HG03354 (cell line): ENCODE data around the gene SPI1.

Source experiments
- ATAC-seq: cut with Tn5 transposase; IDR thresholded peaks from one replicate; pipeline ENCODE4 v1.9.1; 2021; ENCODE audit warnings: mild to moderate bottlenecking; ENCODE audit not compliant: unreplicated experiment, poor library complexity, severe bottlenecking

Gene SPI1

GRCh38 chr11:47407746-47408590 is 29.6 kb upstream of the SPI1 start, which contains the start of gene SLC39A13:
Gene SLC39A13, plus strand, starts transcription at chr11:47408590. Its CDS starts 1,505 bp downstream, at chr11:47410095.
- ATAC-seq: peak; percentile 88

DNA sequence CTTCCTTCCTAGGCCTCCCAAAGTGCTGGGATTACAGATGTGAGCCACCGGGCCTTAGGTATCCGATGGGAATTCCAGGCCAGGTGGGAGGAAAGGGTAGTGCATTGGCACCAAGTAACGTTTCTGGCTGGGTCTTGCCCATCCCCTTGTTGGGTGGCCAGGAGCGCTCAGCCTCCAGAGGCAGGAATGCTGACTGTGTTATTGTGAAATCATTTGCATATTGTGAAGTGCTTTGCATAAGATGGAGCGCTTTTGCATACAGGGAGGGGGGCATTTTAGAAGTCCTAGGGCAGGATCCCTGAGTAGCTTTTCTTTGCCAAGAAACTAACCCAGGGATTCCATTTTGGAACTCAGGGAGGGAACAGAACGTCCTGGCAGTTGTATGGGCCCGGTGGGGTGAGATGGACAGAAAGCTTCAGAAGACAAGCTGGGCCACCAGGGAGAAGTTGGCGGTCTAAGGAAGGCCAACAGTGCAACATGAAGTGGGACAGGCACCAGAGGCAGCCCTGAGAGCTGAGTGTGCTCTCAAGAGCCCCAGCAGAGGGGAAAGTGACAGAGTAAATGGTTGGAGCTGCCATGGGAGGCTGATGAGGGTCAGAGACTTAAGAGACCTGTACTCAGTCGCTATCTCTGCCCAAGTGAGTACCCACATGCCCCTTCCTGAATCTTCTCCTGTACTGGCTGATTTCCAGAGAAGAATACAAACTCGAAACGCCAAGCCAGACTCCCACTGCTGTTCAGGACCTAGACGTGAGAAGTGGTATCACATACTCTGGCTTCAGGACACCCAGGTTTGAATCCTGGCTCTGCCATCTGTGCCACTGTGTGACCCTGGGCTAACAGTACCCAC is 28.8 kb upstream of the SPI1 start:
- ATAC-seq: no peak

DNA sequence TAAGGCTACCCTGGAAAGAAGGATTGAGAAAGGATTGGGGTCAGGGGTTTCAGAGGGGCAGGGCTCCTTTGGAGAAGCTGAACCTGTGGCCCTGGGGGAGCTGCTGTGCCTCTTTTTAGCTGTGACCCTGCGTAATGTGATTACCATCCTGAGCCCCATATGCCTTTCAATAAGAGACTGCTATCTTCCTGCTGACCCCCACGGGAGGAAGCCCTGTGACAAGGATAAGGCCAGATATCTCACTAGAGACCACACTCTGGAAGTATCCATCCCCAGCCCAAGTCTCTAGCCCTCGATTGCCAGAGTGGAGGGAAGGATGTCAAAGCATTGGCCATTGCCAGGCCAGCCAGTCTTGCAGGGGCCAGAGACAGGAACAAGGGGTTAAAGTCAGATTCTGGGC is 25.2 kb upstream of the SPI1 start:
- no peak for ATAC-seq

GRCh38 chr11:47403135-47403534 is 24.8 kb upstream of the SPI1 start:
- no peak for ATAC-seq

DNA sequence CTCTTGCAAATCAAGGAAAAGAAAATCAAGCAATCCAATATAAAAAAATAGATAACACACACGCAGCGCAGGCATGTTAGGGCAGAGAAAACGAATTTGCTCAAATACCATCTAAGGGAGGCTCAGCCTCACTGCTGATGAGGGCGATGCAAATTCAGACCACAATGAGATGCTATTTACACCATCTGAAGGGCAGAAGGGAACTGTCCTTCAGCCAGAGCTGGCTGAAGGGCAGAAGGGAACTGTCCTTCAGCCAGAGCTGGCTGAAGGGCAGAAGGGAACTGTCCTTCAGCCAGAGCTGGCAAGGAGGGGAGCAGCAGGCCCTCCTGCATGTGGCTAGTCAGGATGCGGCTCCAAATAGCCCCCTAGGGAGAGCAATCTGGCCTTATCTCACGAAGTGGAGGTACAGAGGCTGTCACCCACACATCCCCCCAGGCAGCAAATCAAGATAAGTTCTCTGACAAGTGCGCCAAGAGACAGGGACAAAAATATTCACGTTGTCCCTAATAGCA is 22.5 kb upstream of the SPI1 start:
- ATAC-seq: peak; percentile 79

- ATAC-seq: peak; percentile 66
Measured at GRCh38 chr11:47399860-47400767, 21.8 kb upstream of the SPI1 start.

DNA sequence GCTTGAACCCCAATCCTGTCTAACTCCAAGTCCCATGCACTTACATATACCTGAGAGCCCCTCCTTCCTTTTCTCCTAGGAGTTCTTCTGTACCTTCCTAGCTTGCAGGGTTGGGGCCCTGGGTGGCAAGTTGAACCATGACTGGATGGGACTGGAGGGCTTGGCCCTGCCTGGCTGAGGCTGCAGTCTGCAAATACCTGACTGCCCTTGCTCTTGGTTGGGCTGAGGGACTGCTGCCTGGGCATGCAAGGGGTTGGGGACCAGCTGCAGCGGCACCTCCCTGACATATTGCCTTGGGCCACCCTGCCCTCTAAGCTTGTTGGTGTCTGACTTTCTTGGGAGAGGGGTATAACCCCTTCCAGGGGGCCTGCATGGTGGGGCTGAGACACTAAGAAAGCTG is 20.2 kb upstream of the SPI1 start:
- ATAC-seq: no peak

- no peak for ATAC-seq
Measured at GRCh38 chr11:47398011-47398410, 19.7 kb upstream of the SPI1 start.

GRCh38 chr11:47396049-47396320 is 17.6 kb upstream of the SPI1 start:
- no peak for ATAC-seq

GRCh38 chr11:47395223-47396048 is 17.1 kb upstream of the SPI1 start:
- ATAC-seq: no peak

DNA sequence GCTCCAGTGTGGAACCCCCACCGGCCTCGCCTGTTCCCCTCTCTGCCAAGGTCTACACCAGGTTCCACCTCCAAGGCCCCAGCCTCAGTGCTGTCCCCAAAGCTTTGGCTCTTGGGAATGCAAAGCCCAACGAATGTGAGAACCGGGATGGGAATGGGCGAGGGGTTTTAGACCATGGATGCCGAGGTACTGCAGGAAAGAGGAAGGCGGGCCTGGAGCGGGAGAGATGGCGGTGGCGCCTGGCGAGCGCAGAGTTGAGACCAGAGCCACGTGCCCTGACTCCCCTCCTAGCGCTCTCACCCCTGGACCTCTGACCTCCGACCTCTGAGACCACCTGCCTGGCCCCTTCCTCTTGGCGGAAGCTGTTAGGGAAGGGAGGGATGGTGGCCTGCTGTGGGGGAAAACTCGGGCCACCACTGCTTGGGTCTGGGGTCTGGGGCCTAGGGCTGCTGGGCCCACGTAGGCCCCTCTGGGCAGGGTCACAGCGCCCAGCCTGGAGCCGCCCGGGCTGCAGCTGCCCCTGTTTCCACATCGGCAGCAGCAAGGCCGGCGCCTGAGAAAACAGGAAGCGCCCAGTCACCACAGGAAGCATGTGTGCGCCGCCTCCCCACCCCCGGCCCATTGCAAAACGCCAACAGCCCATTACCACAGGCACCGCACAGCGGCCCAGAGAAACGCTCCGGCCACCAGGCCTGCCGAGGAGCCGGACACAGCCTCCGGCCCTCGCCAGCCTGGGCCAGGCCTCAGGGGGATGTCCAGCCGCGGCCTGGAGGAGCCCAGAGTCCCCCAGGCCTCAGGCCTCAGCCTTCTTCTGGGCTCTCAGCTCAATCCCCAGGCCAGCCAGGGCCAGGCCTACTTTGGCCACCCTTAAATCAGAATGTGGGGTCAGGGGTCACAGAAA is 16.2 kb upstream of the SPI1 start:
- peak; percentile 73 for ATAC-seq

DNA sequence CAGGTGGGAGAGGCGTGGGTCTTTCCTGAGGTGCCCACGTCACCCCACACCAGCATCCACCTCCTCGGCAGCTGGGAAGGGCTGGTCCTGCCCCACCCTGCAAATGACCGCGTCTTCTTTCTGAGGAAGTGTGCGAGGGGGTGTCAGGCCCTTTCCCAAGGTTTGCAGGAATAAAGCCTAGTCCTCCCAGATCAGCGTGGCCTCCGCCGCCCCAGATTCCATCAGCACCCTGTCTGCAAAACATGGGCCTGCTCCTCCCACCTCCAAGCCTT is 15.6 kb upstream of the SPI1 start:
- ATAC-seq: no peak

GRCh38 chr11:47393163-47394049 is 15.1 kb upstream of the SPI1 start:
- no peak for ATAC-seq

DNA sequence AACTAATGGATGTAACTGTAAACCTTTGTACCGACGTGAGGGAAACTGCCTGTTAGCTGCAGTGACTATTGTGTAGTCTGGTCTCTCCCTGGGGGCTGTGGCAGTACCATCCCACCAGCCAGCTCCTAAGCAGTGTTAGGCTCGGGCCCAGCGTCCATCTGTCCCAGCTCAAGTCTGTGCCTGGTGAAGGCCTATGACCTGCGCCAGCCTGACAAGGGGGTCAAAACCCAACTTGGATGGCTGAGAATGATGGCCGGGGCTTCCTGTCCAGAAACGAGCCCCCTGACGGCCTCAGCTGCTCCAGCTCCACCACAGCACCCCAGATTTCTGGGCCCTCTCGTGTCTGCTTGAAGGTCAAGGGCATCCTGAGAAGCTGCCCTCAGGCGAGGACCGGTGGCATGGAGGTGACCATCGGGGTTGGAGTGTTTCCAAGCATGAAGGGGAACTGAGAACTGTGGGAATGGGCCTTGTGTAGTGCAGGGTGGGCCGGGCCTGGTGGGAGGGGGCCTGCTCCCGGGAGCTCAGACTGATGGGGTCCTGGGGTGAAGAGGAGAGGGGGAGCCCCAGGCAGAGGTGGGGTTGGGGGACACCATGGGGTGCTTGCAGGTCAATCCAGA is 14.3 kb upstream of the SPI1 start:
- no peak for ATAC-seq

- no peak for ATAC-seq
Measured at GRCh38 chr11:47391711-47392432, 13.5 kb upstream of the SPI1 start.

GRCh38 chr11:47391077-47391583 is 12.8 kb upstream of the SPI1 start:
- no peak for ATAC-seq
